CD4-positive, alpha-beta T cell treated with Interferon gamma for 1 hour (primary cell): ENCODE measurements around the gene MGAT2.
"Not testable (repeated sequence)": the region's sequence is repeated elsewhere in the genome, so short reads cannot be mapped to it uniquely, and the experiment has no call there.

ENCODE experiments used
- DNase-seq: peaks from one replicate; pipeline ENCODE4 v3.0.0-alpha.2; 2020

The MGAT2 gene

GRCh38 chr14:49612671-49613070 is 7.9 kb upstream of the MGAT2 start:
- no peak for DNase-seq

GRCh38 chr14:49614196-49614595 is 6.4 kb upstream of the MGAT2 start:
- DNase-seq: no peak

- DNase-seq: no peak
Observed at GRCh38 chr14:49615776-49616175, 4.8 kb upstream of the MGAT2 start.

DNA sequence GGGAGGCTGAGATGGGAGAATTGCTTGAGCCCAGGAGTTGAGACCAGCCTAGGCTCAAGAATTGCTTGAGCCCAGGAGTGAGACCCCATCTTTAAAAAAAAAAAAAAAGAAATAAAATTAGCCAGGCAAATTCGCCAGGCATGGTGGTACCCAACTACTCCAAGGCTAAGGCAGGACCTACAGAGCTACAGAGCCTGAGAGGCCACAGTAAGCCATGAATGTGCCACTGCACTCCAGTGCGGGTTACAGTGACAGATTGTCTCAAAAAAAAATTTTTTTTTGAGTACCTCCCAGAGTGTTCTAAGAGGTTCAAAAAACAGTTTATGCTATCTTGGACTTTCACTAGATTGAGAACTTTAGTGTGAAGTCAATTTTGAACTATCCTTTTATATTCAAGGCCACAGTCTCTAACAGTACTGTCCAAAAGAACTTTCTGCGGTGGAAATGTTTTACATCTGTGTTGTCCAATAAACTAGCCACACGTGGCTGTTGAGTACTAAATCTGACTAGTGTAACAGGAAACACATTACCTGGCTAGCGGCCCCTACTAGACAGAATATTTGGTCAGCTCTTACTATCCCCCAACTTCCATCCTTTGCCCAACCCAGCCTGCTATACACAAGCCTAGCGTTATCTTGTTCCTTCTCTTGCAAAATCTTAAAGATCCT is 2.6 kb upstream of the MGAT2 start:
- no peak for DNase-seq

DNA sequence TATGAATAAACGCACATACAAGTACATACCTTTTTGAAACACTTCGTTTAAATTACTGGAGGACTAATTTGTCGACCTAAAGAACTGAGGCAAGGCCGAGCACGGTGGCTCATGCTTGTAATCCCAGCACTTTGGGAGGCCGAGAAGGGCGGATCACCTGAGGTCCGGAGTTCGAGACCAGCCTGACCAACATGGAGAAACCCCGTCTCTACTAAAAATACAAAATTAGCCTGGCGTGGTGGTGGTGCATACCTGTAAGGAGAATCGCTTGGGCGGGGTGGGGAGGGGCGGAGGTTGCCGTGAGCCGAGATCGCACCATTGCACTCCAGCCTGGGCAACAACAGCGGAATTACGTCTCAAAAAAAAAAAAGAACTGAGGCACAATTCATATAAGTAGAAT is 1.3 kb upstream of the MGAT2 start:
- DNase-seq: not testable (repeated sequence)

DNA sequence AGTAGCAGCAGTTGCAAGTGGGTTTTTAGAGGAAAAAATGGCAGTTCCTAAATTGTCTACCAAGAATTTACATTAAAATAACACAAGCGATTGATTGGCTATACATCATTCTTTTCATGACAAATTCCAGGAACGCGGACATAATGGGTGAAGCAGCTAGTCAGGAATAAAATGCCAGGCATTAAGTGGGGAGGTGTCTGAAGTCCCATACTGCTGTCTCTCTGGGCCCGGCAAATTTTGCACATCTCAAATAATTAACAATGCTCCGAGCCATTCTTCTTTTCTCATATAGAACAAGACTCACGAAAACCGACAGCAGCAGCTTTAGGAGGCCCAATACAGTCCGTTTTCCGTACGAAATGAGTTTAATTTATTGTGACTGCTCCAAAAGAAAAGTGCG is 869 bp upstream of the MGAT2 start:
- DNase-seq: no peak

GRCh38 chr14:49621114-49621881 is 699 bp downstream of the MGAT2 start:
- DNase-seq: peak; percentile 72

GRCh38 chr14:49622022-49622607 is 1.5 kb downstream of the MGAT2 start:
- DNase-seq: no peak

GRCh38 chr14:49623387-49623786 is 2.8 kb downstream of the MGAT2 start:
- DNase-seq: no peak

DNA sequence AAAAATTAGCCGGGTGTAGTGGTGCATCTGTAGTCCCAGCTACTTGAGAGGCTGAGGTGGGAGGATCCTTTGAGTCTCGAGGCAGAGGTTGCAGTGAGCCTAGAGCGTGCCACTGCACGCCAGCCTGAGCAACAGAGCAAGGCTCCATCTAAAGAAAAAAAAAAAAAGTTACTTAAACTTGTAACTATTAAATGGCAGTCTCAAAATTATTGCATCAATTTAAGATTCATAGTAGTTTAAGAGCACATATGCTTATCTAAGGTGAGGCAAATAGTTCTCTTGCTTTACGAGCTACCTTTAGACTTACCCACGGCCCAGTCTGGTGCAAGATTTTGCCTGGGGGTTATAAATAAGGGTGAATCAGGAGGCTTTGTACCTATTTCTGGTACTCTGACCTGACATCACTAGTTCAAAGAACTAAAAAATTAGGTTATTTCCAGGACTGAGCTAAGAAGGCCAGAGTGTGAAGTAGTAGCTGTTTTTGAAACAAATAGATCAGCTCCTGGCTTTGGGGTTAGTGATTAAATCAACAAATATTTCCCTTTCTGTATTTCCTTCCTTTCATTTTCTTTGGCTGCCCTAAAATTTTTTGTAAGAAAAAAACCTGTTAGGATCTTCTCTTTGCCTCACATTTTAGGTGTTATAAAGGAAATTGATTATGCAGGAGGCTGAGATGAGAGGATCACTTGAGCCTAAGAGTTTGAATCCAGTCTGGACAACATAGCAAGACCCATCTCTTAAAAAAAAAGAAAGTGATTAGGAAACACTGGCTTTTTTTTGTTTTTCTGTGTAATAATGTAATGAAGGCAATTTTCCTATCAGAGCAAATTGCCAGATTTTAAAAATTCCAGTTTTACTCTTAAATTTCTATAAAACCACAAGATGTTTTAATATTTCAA is 3.6 kb downstream of the MGAT2 start:
- no peak for DNase-seq

DNA sequence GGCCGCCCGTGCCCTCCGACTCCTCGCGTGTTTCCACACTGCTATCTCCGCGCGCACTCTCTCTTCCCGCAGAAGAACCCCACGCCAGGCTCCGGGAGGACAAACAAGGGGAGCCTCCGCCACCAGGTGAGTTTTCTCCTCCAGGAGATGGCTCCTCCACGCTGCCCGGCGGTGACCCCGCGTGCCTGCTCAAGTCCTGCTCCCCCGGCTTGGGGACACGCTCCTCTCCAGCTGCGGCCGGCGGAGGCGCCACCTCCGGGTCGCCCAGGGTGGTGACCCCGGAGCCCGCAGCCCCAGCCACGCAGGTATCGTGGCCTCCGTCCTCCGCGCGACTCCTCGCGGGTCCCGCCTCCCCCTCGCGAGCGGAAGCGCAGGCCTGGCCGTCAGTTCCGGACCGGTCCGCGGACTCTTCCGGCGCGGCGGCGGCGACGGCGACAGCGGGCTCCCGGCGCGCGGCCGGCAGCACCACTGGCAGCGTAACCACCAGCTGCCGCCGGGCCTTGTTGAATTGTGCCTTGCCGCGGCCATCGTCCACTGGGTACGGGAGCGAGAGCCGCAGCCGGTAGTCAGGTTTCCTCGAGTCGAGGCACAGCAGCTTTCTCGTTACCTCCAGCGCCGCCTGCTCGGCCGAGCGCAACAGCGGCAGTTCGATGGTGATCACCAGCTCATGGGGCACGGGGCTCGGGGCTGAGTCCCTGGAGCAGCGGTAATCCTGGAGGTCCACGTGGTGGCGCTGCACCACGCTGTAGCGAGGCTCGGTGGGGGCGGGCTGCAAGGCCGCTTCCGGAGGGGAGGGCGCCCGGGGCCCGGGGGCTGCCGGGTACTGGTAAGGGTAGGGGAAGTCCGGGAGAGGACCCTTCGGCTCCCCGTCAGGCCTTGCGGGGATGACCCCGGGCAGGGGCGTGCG is 13.3 kb downstream of the MGAT2 start:
- DNase-seq: peak; percentile 94

- peak; percentile 70 for DNase-seq
Observed at GRCh38 chr14:49634547-49635334, 14.1 kb downstream of the MGAT2 start, which contains the start of gene DNAAF2. TSS of gene DNAAF2 (minus strand) at chr14:49635244. CDS start at chr14:49635149, 95 bp downstream.

- no peak for DNase-seq
Observed at GRCh38 chr14:49636866-49637265, 16.3 kb downstream of the MGAT2 start.

DNA sequence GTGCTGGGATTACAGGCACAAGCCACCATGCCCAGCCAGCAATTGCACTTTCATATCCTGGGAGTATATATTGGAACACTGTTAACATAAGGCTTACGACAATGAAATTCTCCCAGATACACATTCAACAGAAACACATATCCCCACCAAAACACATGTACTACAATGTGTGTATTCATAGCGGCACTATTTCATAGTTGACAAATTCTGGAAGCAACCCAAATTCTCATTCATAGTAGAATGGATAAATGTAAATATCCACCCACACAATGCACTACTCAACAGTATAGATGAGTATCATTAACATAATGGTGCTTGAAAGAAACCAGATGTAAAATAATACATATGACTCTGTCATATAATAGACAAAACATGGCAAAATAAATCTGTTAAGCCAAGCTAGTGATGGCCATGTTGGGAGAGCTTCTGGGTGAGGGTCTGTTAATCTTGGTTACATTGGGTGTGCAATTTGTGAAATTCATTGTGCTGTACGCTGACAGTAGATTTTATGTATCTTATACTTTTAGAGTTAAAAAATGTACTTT is 17.0 kb downstream of the MGAT2 start:
- DNase-seq: no peak

- no peak for DNase-seq
Observed at GRCh38 chr14:49640540-49641417, 20.2 kb downstream of the MGAT2 start.

GRCh38 chr14:49641697-49642129 is 21.1 kb downstream of the MGAT2 start:
- no peak for DNase-seq

DNA sequence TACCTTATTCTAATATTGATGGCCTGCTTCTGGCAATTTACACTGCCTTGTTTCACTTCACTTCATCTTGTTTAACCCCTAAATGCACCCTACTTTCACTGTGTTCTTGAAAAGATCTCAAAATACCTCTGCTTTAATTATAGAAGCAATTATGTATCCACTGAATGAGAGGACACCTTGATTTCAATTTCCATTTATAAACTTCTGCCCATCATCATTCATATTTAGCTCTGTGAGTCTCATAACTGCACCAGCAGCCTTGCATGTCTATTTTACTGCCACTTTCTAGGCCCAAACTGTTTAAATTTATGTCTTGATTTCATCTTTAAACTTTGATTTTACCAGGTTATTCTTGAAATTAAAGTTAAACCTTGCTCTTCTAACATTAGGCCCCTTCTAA is 21.6 kb downstream of the MGAT2 start:
- DNase-seq: no peak

- no peak for DNase-seq
Observed at GRCh38 chr14:49653508-49653907, 32.9 kb downstream of the MGAT2 start.

GRCh38 chr14:49654511-49654910 is 33.9 kb downstream of the MGAT2 start:
- no peak for DNase-seq

DNA sequence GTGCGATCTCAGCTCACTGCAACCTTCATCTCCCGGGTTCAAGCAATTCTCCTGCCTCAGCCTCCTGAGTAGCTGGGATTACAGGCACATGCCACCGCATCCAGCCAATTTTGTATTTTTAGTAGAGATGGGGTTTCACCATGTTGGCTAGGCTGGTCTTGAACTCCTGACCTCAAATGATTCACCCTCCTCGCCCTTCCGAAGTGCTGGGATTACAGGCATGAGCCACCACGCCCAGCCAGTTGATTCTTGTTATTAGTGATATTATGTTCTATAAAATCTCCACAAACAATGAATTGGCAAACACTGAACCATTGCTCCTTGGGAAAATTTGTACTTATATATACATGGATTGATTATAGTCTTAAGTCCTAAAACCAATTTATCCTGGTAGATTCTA is 36.9 kb downstream of the MGAT2 start:
- DNase-seq: not testable (repeated sequence)
